Right lung (tissue), 5 donors: ENCODE results near the gene DSCAML1. TPM values are rescaled to one million over a fixed set of nuclear protein-coding genes. Genes with fewer than 3 reads are reported as not detected.

Experiments
- DNase-seq, 2 donors: peaks; one replicate each; pipeline ENCODE4 v3.0.0-alpha.2; 2013
- polyA plus RNA-seq, 5 donors: library from polyadenylated mRNA; unstranded; fragments of 120-200 nt; gene quantifications; one replicate each; pipeline versions ENCODE4 v1.2.1 to v1.2.3, GENCODE V29; 2013; ENCODE audit warnings: inconsistent platforms in 1 of 5, low replicate concordance in 1 of 5; ENCODE audit not compliant: insufficient read length in 5 of 5, insufficient read depth in 1 of 5

The DSCAML1 gene
- polyA plus RNA-seq, 5 donors = 0.85 to 2.1 (median 1.1) TPM

GRCh38 chr11:117523680-117524079, 273.3 kb downstream of the DSCAML1 start:
- no peak for DNase-seq

GRCh38 chr11:117521974-117522373, 275.0 kb downstream of the DSCAML1 start:
- DNase-seq = no peak

GRCh38 chr11:117520966-117521365, 276.1 kb downstream of the DSCAML1 start:
- DNase-seq = no peak

GRCh38 chr11:117520201-117520600, 276.8 kb downstream of the DSCAML1 start:
- no peak for DNase-seq

- DNase-seq = no peak
Measured at GRCh38 chr11:117519590-117519989, 277.4 kb downstream of the DSCAML1 start.

GRCh38 chr11:117519170-117519569, 277.8 kb downstream of the DSCAML1 start:
- DNase-seq = no peak

- DNase-seq = no peak
Measured at GRCh38 chr11:117518455-117518854, 278.6 kb downstream of the DSCAML1 start.

GRCh38 chr11:117517097-117517496, 279.9 kb downstream of the DSCAML1 start:
- no peak for DNase-seq

- DNase-seq = no peak
Measured at GRCh38 chr11:117515892-117516787, 280.9 kb downstream of the DSCAML1 start.

GRCh38 chr11:117514256-117514655, 282.8 kb downstream of the DSCAML1 start:
- no peak for DNase-seq

GRCh38 chr11:117513666-117514065, 283.4 kb downstream of the DSCAML1 start:
- DNase-seq = no peak

GRCh38 chr11:117511931-117512539, 285.0 kb downstream of the DSCAML1 start:
- no peak for DNase-seq

GRCh38 chr11:117511483-117511930, 285.5 kb downstream of the DSCAML1 start:
- DNase-seq = no peak

- no peak for DNase-seq
Measured at GRCh38 chr11:117510646-117511045, 286.4 kb downstream of the DSCAML1 start.

- DNase-seq = no peak
Measured at GRCh38 chr11:117509543-117509942, 287.5 kb downstream of the DSCAML1 start.

- no peak for DNase-seq
Measured at GRCh38 chr11:117506971-117507370, 290.0 kb downstream of the DSCAML1 start.

- DNase-seq = no peak
Measured at GRCh38 chr11:117505285-117505970, 291.6 kb downstream of the DSCAML1 start.

- DNase-seq = no peak
Measured at GRCh38 chr11:117502779-117503100, 294.3 kb downstream of the DSCAML1 start.

- DNase-seq = no peak
Measured at GRCh38 chr11:117502015-117502778, 294.8 kb downstream of the DSCAML1 start.

- DNase-seq = no peak
Measured at GRCh38 chr11:117501237-117501898, 295.6 kb downstream of the DSCAML1 start.

- no peak for DNase-seq
Measured at GRCh38 chr11:117498791-117499190, 298.2 kb downstream of the DSCAML1 start.
